Activated CD4-positive, alpha-beta T cell treated with anti-CD3 and anti-CD28 coated beads for 1 hour (primary cell): ENCODE measurements around the gene KMT2E.

Experiments
- DNase-seq: peaks from one replicate; pipeline ENCODE4 v3.0.0-alpha.2; 2020

Gene KMT2E

GRCh38 chr7:105132835-105133234 lies 118.8 kb downstream of the KMT2E start:
- no peak for DNase-seq

GRCh38 chr7:105133358-105133757 lies 119.4 kb downstream of the KMT2E start:
- no peak for DNase-seq

GRCh38 chr7:105133986-105134655 lies 120.1 kb downstream of the KMT2E start:
- no peak for DNase-seq

GRCh38 chr7:105136221-105136620 lies 122.2 kb downstream of the KMT2E start:
- DNase-seq: no peak

GRCh38 chr7:105137898-105138297 lies 123.9 kb downstream of the KMT2E start:
- no peak for DNase-seq

GRCh38 chr7:105139381-105139780 lies 125.4 kb downstream of the KMT2E start:
- no peak for DNase-seq

- DNase-seq: no peak
These were observed 127.1 kb downstream of the KMT2E start for GRCh38 chr7:105141068-105141467.

GRCh38 chr7:105149827-105150226 lies 135.8 kb downstream of the KMT2E start:
- no peak for DNase-seq

- DNase-seq: no peak
These were observed 137.1 kb downstream of the KMT2E start for GRCh38 chr7:105151152-105151551.

- DNase-seq: no peak
These were observed 139.5 kb downstream of the KMT2E start for GRCh38 chr7:105153531-105153930.

GRCh38 chr7:105154084-105154483 lies 140.1 kb downstream of the KMT2E start:
- DNase-seq: no peak

- no peak for DNase-seq
These were observed 142.7 kb downstream of the KMT2E start for GRCh38 chr7:105156731-105157130.

GRCh38 chr7:105157278-105157677 lies 143.3 kb downstream of the KMT2E start:
- DNase-seq: no peak

- DNase-seq: no peak
These were observed 147.4 kb downstream of the KMT2E start for GRCh38 chr7:105161366-105161765.
